Measurements from ENCODE around the gene MAP3K20. TPM values are rescaled to one million over a fixed set of nuclear protein-coding genes. Genes with fewer than 3 reads are reported as not detected.

Gene MAP3K20
- total RNA-seq, 1 experiment from 2014 or later, result 15.2 TPM

DNA sequence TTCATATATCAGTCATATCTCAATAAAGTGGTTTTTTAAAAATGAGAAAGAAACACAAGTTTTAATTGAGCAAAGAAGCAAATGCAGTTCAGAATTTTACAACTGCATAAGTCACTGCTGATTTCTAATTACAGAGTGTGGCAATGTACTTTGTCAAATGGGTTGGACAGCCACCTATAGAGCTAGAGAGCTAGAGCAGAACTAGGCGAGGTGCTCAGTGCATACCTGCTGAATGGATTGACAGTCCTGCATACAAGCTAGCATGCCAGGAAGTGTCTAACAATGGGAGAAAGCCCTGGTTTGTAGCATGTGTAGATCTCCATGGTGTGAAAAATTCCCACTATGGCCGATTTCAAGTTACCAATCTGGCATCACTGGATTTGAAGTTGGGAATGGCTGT is 172.7 kb downstream of the MAP3K20 start (continued):
- TF ChIP-seq FOXJ3 (CRISPR knock-in tag; IDR thresholded peaks at IDR 0.05; ENCODE audit: borderline replicate concordance) (no peak), ELF4 (CRISPR knock-in tag; IDR thresholded peaks at IDR 0.05; ENCODE audit: low read depth) (no peak), JAZF1 (CRISPR knock-in tag; IDR thresholded peaks at IDR 0.05) (no peak), SOX15 (CRISPR knock-in tag; IDR thresholded peaks at IDR 0.05) (no peak)
- TF ChIP-seq, protein P1, sequence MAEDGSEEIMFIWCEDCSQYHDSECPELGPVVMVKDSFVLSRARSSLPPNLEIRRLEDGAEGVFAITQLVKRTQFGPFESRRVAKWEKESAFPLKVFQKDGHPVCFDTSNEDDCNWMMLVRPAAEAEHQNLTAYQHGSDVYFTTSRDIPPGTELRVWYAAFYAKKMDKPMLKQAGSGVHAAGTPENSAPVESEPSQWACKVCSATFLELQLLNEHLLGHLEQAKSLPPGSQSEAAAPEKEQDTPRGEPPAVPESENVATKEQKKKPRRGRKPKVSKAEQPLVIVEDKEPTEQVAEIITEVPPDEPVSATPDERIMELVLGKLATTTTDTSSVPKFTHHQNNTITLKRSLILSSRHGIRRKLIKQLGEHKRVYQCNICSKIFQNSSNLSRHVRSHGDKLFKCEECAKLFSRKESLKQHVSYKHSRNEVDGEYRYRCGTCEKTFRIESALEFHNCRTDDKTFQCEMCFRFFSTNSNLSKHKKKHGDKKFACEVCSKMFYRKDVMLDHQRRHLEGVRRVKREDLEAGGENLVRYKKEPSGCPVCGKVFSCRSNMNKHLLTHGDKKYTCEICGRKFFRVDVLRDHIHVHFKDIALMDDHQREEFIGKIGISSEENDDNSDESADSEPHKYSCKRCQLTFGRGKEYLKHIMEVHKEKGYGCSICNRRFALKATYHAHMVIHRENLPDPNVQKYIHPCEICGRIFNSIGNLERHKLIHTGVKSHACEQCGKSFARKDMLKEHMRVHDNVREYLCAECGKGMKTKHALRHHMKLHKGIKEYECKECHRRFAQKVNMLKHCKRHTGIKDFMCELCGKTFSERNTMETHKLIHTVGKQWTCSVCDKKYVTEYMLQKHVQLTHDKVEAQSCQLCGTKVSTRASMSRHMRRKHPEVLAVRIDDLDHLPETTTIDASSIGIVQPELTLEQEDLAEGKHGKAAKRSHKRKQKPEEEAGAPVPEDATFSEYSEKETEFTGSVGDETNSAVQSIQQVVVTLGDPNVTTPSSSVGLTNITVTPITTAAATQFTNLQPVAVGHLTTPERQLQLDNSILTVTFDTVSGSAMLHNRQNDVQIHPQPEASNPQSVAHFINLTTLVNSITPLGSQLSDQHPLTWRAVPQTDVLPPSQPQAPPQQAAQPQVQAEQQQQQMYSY (CRISPR knock-in tag; IDR thresholded peaks at IDR 0.05), result no peak

DNA sequence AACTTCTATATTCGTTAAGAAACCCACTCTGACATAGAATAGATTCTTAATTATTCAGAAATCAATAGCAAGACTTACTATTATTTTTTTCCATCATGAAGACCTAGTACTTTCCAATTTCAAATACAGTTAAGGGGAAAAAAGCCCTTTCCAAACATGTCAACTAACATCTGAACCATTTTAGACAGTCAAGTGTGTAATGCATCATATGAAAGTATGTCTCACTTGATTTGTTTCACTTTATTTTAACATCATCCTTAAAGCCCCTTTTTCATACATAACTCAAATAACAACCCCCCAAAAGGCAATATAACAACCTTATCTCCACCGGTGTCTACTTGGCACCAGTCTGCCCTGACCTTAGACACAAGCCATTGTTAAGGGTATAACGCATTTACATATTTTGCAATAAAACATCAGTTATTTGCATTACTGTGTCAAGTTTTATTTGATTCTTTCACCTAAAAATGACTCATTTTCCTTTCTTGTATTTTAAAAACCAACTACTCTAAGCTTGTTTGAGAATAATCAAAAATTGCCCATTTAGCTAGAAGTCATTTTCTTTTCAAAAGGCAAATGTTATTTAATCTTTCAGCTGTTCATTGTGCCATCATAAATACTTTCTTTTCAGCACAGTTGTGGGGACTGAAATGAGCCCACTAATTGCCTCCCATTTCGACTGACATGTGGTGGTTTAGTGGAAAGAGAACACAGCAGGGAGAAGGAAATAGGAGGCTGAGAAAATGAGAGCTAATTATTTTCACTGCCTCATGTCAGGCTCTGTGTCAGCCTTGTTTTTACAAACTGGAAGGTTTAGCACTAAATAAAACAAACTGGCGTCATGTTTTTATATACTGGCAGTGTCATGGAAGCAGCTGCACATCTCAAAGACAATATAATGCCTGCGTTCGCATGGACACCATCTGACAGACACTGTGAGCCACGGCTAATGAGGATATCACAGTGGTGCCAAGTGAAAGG is 174.3 kb downstream of the MAP3K20 start:
- no peak for ATAC-seq
- ChIA-PET CTCF (interaction anchor here (1.4 kb wide), 1 partner anchor 159 kb away, joined by 6 read pairs; no protein-coding TSS in a partner anchor), POLR2A (no interaction called here)
- TF ChIP-seq CREM (CRISPR knock-in tag; IDR thresholded peaks at IDR 0.05) (no peak), NR3C1 (CRISPR knock-in tag; conservative IDR thresholded peaks at IDR 0.05; ENCODE audit: low read depth) (no peak), ATF6 (CRISPR knock-in tag; IDR thresholded peaks at IDR 0.05) (no peak), JUN (CRISPR knock-in tag; IDR thresholded peaks at IDR 0.05) (no peak), CBFB (CRISPR knock-in tag; IDR thresholded peaks at IDR 0.05; ENCODE audit: low read depth) (no peak), TP53 (CRISPR knock-in tag; IDR thresholded peaks at IDR 0.05) (no peak), KAT7 (CRISPR knock-in tag; IDR thresholded peaks at IDR 0.05; ENCODE audit: borderline replicate concordance) (no peak), ZNF219 (CRISPR knock-in tag; IDR thresholded peaks at IDR 0.05; ENCODE audit: borderline replicate concordance) (no peak), ZNF671 (CRISPR knock-in tag; IDR thresholded peaks at IDR 0.05) (no peak), ESRRA (CRISPR knock-in tag; IDR thresholded peaks at IDR 0.05; ENCODE audit: borderline replicate concordance) (no peak), NR1H2 (CRISPR knock-in tag; IDR thresholded peaks at IDR 0.05) (no peak)
- TF ChIP-seq, protein P2, sequence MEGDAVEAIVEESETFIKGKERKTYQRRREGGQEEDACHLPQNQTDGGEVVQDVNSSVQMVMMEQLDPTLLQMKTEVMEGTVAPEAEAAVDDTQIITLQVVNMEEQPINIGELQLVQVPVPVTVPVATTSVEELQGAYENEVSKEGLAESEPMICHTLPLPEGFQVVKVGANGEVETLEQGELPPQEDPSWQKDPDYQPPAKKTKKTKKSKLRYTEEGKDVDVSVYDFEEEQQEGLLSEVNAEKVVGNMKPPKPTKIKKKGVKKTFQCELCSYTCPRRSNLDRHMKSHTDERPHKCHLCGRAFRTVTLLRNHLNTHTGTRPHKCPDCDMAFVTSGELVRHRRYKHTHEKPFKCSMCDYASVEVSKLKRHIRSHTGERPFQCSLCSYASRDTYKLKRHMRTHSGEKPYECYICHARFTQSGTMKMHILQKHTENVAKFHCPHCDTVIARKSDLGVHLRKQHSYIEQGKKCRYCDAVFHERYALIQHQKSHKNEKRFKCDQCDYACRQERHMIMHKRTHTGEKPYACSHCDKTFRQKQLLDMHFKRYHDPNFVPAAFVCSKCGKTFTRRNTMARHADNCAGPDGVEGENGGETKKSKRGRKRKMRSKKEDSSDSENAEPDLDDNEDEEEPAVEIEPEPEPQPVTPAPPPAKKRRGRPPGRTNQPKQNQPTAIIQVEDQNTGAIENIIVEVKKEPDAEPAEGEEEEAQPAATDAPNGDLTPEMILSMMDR (IDR thresholded peaks at IDR 0.05), result no peak
- TF ChIP-seq, protein P3, sequence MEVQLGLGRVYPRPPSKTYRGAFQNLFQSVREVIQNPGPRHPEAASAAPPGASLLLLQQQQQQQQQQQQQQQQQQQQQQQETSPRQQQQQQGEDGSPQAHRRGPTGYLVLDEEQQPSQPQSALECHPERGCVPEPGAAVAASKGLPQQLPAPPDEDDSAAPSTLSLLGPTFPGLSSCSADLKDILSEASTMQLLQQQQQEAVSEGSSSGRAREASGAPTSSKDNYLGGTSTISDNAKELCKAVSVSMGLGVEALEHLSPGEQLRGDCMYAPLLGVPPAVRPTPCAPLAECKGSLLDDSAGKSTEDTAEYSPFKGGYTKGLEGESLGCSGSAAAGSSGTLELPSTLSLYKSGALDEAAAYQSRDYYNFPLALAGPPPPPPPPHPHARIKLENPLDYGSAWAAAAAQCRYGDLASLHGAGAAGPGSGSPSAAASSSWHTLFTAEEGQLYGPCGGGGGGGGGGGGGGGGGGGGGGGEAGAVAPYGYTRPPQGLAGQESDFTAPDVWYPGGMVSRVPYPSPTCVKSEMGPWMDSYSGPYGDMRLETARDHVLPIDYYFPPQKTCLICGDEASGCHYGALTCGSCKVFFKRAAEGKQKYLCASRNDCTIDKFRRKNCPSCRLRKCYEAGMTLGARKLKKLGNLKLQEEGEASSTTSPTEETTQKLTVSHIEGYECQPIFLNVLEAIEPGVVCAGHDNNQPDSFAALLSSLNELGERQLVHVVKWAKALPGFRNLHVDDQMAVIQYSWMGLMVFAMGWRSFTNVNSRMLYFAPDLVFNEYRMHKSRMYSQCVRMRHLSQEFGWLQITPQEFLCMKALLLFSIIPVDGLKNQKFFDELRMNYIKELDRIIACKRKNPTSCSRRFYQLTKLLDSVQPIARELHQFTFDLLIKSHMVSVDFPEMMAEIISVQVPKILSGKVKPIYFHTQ (CRISPR knock-in tag; IDR thresholded peaks at IDR 0.05), result no peak
- no peak for DNase-seq (ENCODE audit: low spot score)
- H3K4me3 Mint-ChIP-seq, result no peak overlapping the region
- H3K36me3 Mint-ChIP-seq, result no peaks in the 10 kb centered on the region
- H3K27ac Mint-ChIP-seq, result peak overlapping the region; percentile 15; the same call in 1 of the 2 replicates
- no peaks in the 10 kb centered on the region for H3K27me3 Mint-ChIP-seq (ENCODE audit: low read depth)
- H3K4me1 Mint-ChIP-seq, result peaks cover 31% of the 10 kb centered on the region
- no peaks in the 10 kb centered on the region for H3K9me3 Mint-ChIP-seq

All from WTC11 (cell line).